Ectodermal cell (in vitro differentiated cells): Measurements from ENCODE around the gene AKAP13.
A peak's percentile ranks its signal among the peaks of the same experiment; 100 is the strongest.

ENCODE experiments used
- H3K27ac ChIP-seq: 2 replicates; pipeline ENCODE4 v1.7.0; 2013; ENCODE audit warnings: mild to moderate bottlenecking, low read depth, low read length; ENCODE audit not compliant: insufficient read depth, poor library complexity, severe bottlenecking
- H3K27me3 ChIP-seq: 2 replicates; pipeline ENCODE4 v1.7.0; 2013; ENCODE audit warnings: mild to moderate bottlenecking, low read length; ENCODE audit not compliant: insufficient read depth, control insufficient read depth, poor library complexity, severe bottlenecking
- H3K36me3 ChIP-seq: one replicate; pipeline ENCODE4 v1.7.0; 2013; ENCODE audit warnings: low read length; ENCODE audit not compliant: control insufficient read depth, insufficient read depth
- H3K4me1 ChIP-seq: one replicate; pipeline ENCODE4 v1.7.0; 2013; ENCODE audit warnings: low read length; ENCODE audit not compliant: control insufficient read depth, insufficient read depth
- H3K4me3 ChIP-seq: 2 replicates; pipeline ENCODE4 v1.7.0; 2013; ENCODE audit warnings: low read depth, low read length, control low read depth; ENCODE audit not compliant: insufficient read depth
- H3K9me3 ChIP-seq: 2 replicates; pipeline ENCODE4 v1.7.0; 2013; ENCODE audit warnings: mild to moderate bottlenecking, low read length, moderate library complexity; ENCODE audit not compliant: control insufficient read depth
- WGBS, 2 experiments: methylation state at CpG; one replicate each; pipeline ENCODE4 v1.1.7; 2013; ENCODE audit warnings: missing lambda C conversion rate in 2 of 2; 5-methylcytosine and 5-hydroxymethylcytosine counted together

Gene AKAP13

GRCh38 chr15:85766001-85766831 is 385.8 kb downstream of the AKAP13 start:
- H3K27me3 ChIP-seq = no peaks in the 10 kb centered on the region
- no peaks in the 10 kb centered on the region for H3K9me3 ChIP-seq
- H3K4me3 ChIP-seq = no peak overlapping the region
- peak overlapping the region; percentile 60 for H3K27ac ChIP-seq
- 65 to 67% methylated on average over 24 of the region's 24 CpGs for WGBS, 2 experiments
- peaks cover 14% of the 10 kb centered on the region for H3K36me3 ChIP-seq
- peaks cover 29% of the 10 kb centered on the region for H3K4me1 ChIP-seq

GRCh38 chr15:85767785-85768529 is 387.6 kb downstream of the AKAP13 start:
- Histone ChIP-seq H3K4me3 (no peak overlapping the region), H3K9me3 (no peaks in the 10 kb centered on the region), H3K4me1 (peaks cover 44% of the 10 kb centered on the region), H3K36me3 (peaks cover 14% of the 10 kb centered on the region), H3K27me3 (no peaks in the 10 kb centered on the region), H3K27ac (no peak overlapping the region)
- 97% methylated on average over 26 of the region's 26 CpGs for WGBS, 2 experiments

GRCh38 chr15:85768595-85769168 is 388.3 kb downstream of the AKAP13 start:
- Histone ChIP-seq H3K9me3 (no peaks in the 10 kb centered on the region), H3K4me3 (no peak overlapping the region), H3K4me1 (peaks cover 45% of the 10 kb centered on the region), H3K36me3 (peaks cover 14% of the 10 kb centered on the region), H3K27me3 (no peaks in the 10 kb centered on the region), H3K27ac (no peak overlapping the region)
- WGBS, 2 experiments = 96 to 97% methylated on average over 32 of the region's 32 CpGs

GRCh38 chr15:85769182-85769900 is 388.9 kb downstream of the AKAP13 start:
- Histone ChIP-seq H3K9me3 (no peaks in the 10 kb centered on the region), H3K4me3 (no peak overlapping the region), H3K4me1 (peaks cover 41% of the 10 kb centered on the region), H3K27ac (no peak overlapping the region), H3K36me3 (peaks cover 14% of the 10 kb centered on the region), H3K27me3 (no peaks in the 10 kb centered on the region)
- WGBS, 2 experiments = 97% methylated on average over 42 of the region's 42 CpGs

GRCh38 chr15:85770096-85771041 is 390.0 kb downstream of the AKAP13 start:
- WGBS, 2 experiments = 93 to 95% methylated on average over 21 of the region's 21 CpGs

GRCh38 chr15:85771271-85771670 is 390.9 kb downstream of the AKAP13 start:
- peaks cover 24% of the 10 kb centered on the region for H3K4me1 ChIP-seq
- no peak overlapping the region for H3K27ac ChIP-seq
- no peaks in the 10 kb centered on the region for H3K27me3 ChIP-seq
- H3K4me3 ChIP-seq = no peak overlapping the region
- WGBS, 2 experiments = 92 to 94% methylated on average over 4 to 5 of the region's 5 CpGs
- peaks cover 14% of the 10 kb centered on the region for H3K36me3 ChIP-seq
- no peaks in the 10 kb centered on the region for H3K9me3 ChIP-seq

More at GRCh38 chr15:85770096-85771041, 390.0 kb downstream of the AKAP13 start:
- Histone ChIP-seq H3K27ac (no peak overlapping the region), H3K27me3 (no peaks in the 10 kb centered on the region), H3K4me1 (peaks cover 33% of the 10 kb centered on the region), H3K36me3 (peaks cover 14% of the 10 kb centered on the region), H3K4me3 (no peak overlapping the region), H3K9me3 (no peaks in the 10 kb centered on the region)

GRCh38 chr15:85771781-85772445 is 391.5 kb downstream of the AKAP13 start:
- Histone ChIP-seq H3K9me3 (no peaks in the 10 kb centered on the region), H3K4me3 (no peak overlapping the region), H3K36me3 (peaks cover 14% of the 10 kb centered on the region), H3K27ac (no peak overlapping the region), H3K27me3 (no peaks in the 10 kb centered on the region), H3K4me1 (peaks cover 18% of the 10 kb centered on the region)
- WGBS, 2 experiments = 91 to 92% methylated on average over 13 of the region's 13 CpGs

GRCh38 chr15:85772668-85773067 is 392.3 kb downstream of the AKAP13 start:
- no peaks in the 10 kb centered on the region for H3K27me3 ChIP-seq
- H3K4me3 ChIP-seq = no peak overlapping the region
- H3K9me3 ChIP-seq = no peaks in the 10 kb centered on the region
- peaks cover 14% of the 10 kb centered on the region for H3K36me3 ChIP-seq
- H3K4me1 ChIP-seq = peaks cover 16% of the 10 kb centered on the region
- no peak overlapping the region for H3K27ac ChIP-seq
- 93 to 94% methylated on average over 9 of the region's 9 CpGs for WGBS, 2 experiments

GRCh38 chr15:85773249-85773648 is 392.8 kb downstream of the AKAP13 start:
- H3K36me3 ChIP-seq = peaks cover 11% of the 10 kb centered on the region
- 94 to 95% methylated on average over 12 of the region's 12 CpGs for WGBS, 2 experiments
- no peak overlapping the region for H3K27ac ChIP-seq
- H3K4me3 ChIP-seq = no peak overlapping the region
- H3K4me1 ChIP-seq = peaks cover 16% of the 10 kb centered on the region
- H3K27me3 ChIP-seq = no peaks in the 10 kb centered on the region
- H3K9me3 ChIP-seq = no peaks in the 10 kb centered on the region
